Thyroid gland (tissue), 4 donors: ENCODE measurements around the gene BBS9.

ENCODE experiments used
- POLR2A ChIP-seq, 2 donors: fragments of 450-650 bp; IDR thresholded peaks; one replicate each; pipeline ENCODE4 v1.6.1; 2017; ENCODE audit warnings: antibody characterized with exemption in 2 of 2, mild to moderate bottlenecking in 2 of 2, moderate library complexity in 1 of 2
- TF ChIP-seq, protein P1 (sequence below), 6 experiments: fragments of 200-600 bp in 3 of 6; fragments of 450-650 bp in 3 of 6; sonication (generic) in 3 of 6; IDR thresholded peaks; one replicate each; pipeline ENCODE4 v1.5.1; 2016 to 2019; ENCODE audit warnings: antibody characterized with exemption in 6 of 6, mild to moderate bottlenecking in 2 of 6, inconsistent platforms in 1 of 6, moderate library complexity in 1 of 6

DNA sequence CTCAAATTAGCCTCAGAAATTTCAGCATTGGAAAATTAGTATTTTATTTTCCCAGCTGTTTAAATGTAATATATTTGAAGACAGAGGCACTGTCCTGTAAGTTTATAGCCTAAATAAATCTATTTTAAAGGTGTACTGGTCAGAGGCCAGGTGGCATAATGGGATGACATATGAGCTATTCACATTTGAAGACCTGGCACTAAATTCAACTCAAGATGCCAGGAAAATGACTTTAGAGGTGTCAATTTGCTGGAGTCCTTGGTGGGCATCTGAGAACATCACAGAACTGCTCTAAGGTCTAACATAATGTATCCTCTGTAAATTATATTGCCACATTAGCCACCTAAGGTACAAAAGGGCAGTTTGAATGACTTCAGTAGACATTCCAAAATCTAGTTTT is 427.1 kb downstream of the BBS9 start:
- TF ChIP-seq, protein P1, sequence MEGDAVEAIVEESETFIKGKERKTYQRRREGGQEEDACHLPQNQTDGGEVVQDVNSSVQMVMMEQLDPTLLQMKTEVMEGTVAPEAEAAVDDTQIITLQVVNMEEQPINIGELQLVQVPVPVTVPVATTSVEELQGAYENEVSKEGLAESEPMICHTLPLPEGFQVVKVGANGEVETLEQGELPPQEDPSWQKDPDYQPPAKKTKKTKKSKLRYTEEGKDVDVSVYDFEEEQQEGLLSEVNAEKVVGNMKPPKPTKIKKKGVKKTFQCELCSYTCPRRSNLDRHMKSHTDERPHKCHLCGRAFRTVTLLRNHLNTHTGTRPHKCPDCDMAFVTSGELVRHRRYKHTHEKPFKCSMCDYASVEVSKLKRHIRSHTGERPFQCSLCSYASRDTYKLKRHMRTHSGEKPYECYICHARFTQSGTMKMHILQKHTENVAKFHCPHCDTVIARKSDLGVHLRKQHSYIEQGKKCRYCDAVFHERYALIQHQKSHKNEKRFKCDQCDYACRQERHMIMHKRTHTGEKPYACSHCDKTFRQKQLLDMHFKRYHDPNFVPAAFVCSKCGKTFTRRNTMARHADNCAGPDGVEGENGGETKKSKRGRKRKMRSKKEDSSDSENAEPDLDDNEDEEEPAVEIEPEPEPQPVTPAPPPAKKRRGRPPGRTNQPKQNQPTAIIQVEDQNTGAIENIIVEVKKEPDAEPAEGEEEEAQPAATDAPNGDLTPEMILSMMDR (IDR thresholded peaks at IDR 0.05), result no peak
- TF ChIP-seq POLR2A (IDR thresholded peaks at IDR 0.05), result no peak
